Kidney capillary endothelial cell (primary cell): Measurements from ENCODE around the gene ASAP2.

ENCODE experiments used
- DNase-seq: peaks from one replicate; pipeline ENCODE4 v3.0.0-alpha.2; 2018; ENCODE audit warnings: low spot score

ASAP2 gene

DNA sequence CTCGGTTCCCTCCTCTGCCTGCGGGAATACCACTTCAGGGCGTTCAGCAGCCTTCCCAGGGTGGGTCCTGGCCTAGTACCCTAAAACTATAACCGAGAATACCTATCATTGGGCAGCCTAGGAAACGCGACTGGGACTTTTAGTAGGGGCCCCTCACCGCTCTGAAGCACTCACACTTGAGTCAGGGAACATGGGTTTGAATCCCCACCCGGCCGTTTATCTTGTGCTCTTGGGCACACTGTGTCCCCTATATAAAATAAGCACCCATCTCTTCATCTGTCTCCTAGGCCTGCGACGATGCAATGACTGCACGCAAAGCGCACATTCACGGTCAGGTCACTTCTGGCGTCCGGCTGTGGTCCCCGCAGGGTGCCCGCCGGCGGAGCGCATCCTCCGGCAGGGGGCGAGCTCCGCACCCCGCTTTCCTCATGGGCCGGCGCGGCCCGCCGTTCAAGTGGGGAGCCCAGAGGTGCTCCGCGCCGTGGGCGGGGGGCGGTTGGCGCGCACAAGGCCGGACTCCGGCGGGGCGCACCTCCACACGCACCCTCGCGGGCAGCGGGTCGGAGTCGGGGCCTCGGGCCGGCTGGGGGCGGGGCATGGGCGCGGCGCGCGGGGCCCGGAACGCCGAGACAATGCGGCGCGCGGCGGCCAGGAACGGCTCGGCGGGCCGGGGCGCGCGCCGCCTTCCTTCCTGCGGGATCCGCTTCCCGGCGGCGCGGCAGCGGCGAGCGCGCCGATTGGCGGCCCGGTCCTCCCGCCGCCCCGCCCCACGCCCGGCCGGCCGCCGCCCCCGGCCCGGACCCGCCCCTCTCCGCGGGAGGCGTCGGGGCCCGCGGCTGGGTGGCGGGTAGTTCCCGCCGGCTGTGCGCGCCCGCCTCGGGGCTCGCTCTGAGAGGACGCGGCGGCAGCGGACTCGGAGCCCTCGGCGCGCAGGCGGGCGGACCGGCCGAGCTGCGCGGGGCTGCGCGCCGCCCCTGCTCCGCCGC lies at the start of gene ASAP2:
ASAP2 (plus strand) TSS at position 850 of the 986 bp plus-strand sequence. CDS start 293 bp downstream, outside the sequence.
- DNase-seq: peak; percentile 76

GRCh38 chr2:9158786-9159779 lies 47.5 kb upstream of the ASAP2 start:
- no peak for DNase-seq

- DNase-seq: no peak
Observed at GRCh38 chr2:9160732-9161131, 45.9 kb upstream of the ASAP2 start.

- DNase-seq: no peak
Observed at GRCh38 chr2:9162841-9163240, 43.8 kb upstream of the ASAP2 start.

DNA sequence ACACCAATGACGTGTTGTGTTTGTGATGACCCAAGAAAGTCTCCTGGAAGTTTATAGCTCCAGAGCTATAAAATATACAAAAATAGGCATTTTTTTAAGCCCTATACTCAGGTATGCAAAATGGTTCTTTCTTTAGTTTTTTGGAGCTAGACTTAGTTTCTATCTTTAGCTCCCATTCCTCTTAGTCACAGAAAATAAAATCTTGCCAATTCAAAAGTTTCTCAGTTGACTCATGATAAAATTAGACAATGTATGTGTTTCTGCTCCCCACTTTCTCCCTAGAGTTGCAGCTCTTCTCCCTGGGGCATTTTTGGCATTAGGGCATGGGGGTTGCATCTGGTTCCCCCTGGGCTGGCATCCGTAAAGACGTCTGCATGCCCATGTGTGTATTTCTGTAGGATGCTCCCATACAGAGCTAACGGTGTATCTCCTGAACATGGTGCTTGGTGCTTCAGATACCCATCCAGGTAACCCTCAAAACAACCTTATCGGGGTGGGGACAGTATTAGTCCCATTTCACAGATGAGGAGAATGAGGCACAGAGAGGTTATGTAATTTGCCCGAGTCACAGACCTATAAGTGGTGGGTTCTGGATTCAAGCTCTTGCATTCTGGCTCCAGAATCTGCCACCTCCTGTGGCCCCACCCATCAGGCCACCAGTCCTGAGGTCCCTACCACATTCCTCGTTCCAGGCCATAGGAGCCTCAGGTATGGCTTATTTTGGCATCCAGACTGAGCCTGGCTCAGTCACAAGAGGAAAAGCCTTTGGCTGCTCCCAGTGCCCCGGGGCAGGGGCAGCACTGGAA lies 43.1 kb upstream of the ASAP2 start:
- no peak for DNase-seq

DNA sequence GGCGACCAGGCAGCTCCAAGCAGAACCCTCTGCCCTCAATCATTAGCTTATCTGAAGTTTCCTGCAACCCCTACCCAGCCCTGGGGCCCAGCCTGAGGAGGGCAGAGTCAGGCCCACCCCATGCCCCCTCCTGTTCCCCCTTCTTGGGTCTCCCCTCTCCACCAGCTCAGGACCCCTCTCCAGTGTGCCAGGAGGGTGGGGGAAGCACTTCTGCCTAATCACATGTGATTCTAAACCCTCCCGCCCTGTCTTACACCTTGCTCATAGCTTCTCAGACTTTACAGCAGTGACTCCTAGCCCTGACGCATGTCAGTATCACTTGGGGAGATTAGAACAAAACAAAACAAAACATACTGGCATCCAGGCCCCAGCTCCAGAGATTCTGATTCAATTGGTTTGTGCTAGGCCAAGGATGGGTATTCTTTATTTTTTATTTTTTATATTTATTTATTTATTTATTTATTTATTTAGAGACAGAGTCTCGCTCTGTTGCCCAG lies 42.5 kb upstream of the ASAP2 start:
- no peak for DNase-seq

GRCh38 chr2:9165625-9166024 lies 41.0 kb upstream of the ASAP2 start:
- no peak for DNase-seq

DNA sequence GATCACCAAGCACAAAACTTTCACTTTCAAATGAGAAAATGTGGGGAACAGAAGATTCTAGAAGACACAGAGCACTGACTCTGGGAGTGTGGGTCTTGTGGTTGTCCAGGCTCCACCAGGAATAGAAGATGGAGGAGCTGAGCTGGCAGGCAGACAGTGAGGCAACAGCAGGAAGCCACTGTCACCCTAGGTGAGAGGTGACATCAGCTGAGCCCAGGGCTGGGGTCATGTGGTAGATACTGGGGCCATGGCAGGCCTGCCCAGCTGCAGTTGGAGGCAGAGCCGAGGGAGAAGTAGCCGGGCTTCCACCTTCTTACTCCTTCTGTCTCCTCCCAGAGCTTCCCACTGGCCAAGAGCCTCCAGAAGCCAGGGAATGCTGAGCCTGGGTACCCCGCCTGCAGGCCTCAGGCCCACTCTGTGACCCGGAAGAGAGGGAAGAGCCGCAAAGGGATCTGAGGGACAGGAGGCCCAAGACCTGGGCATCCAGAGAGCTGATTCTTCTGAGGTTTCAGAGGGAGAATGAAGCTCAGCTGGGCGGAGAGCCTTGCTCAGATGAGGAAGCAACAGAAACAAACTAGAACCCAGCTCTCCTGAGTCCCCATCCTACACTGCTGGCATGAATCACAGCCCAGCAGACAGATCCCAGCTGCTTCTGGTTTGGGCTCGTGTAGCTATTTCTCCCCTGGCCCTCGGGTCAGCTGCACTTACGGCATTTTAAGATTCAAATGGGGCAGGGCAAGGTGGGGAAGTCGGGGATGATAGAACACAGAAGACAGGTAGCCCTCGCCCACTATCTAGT lies 39.8 kb upstream of the ASAP2 start:
- no peak for DNase-seq

DNA sequence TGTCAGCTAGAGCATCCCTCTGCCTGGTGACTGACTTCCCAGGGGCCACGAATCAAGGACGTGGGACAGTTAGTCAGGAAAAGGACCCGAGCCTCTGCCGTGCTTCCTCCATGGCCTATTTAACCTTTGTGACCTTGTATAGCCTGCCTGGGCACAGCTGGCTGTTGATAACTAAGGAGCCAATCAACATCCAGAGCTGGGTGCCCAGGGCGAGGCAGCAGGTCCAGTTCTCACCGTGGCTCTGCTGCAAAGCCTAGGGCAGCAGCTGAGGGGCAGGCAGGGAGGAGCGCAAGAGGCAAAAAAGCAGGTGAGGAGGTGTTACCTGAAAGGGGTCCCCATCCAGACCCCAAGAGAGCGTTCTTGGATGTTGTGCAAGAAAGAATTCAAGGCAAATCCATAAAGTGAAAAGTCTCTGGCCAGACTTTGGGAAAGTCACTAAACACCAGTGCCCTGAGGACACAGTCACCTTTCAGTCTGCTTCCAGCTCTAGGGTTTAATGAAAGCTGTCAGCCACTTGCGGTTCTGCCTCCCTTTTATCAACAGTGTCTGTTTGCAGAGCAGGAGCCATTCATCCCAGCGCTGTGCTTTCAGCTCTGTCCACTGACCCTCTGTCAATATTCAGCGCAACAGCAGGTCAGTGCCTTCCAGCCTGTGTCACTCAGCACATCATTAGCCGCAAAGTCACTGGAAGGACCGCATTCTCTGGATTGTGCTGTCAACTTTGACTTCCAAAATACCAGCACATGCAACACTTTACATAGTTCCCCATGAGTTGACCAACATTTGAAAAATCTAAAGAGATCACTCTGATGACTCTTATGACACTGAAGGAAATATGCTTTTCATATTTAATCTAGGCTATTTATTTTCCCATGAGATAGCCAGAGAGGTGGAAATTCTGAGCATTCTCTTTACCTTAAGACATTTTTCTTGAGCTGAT lies 38.6 kb upstream of the ASAP2 start:
- DNase-seq: no peak

DNA sequence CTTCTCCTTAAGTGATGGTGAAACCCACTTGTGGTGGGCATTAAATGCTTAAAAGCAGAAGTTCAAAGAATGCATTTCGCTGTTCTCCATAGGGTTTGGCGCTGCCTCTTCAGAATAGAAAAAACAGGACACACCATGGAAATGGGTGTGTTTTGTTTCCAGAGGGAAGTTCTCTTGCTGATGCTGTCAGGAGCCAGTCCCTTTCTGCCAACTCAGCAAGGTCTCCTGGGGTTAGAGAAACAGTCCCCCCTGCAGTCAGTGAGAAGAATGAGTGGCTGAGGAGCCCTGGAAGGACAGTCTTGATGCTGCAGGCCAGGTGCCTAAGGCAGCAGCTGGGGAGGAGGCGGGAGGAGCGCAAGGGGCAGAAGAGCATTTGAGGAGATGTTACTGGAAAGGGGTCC lies 37.8 kb upstream of the ASAP2 start:
- no peak for DNase-seq

- no peak for DNase-seq
Observed at GRCh38 chr2:9169349-9170107, 37.1 kb upstream of the ASAP2 start.

GRCh38 chr2:9170458-9171130 lies 36.0 kb upstream of the ASAP2 start:
- DNase-seq: no peak

- DNase-seq: peak; percentile 76
Observed at GRCh38 chr2:9174771-9175437, 31.7 kb upstream of the ASAP2 start.

- DNase-seq: no peak
Observed at GRCh38 chr2:9178110-9178903, 28.3 kb upstream of the ASAP2 start.

GRCh38 chr2:9178904-9179571 lies 27.6 kb upstream of the ASAP2 start:
- DNase-seq: no peak

GRCh38 chr2:9179572-9180201 lies 26.9 kb upstream of the ASAP2 start:
- peak; percentile 40 for DNase-seq
